H9 (cell line): ENCODE data around the gene AP3S2. TPM values are rescaled to one million over a fixed set of nuclear protein-coding genes. Genes with fewer than 3 reads are reported as not detected.

ENCODE experiments used
- DNase-seq: peaks from one replicate; pipeline ENCODE4 v3.0.0-alpha.2; 2017
- H2AFZ ChIP-seq: one replicate; pipeline ENCODE4 v1.6.1; 2013; ENCODE audit warnings: mild to moderate bottlenecking, low read length, control low read depth, moderate library complexity
- H2AK5ac ChIP-seq: 2 replicates; pipeline ENCODE4 v1.6.1; 2013; ENCODE audit warnings: low read length, control low read depth, mixed read lengths; ENCODE audit not compliant: insufficient read length
- H2BK120ac ChIP-seq: one replicate; pipeline ENCODE4 v1.6.1; 2013; ENCODE audit warnings: low read depth, mild to moderate bottlenecking, low read length, control low read depth, inconsistent platforms; ENCODE audit not compliant: poor library complexity, severe bottlenecking
- H2BK12ac ChIP-seq: 2 replicates; pipeline ENCODE4 v1.6.1; 2013; ENCODE audit warnings: low read length, control low read depth, mixed read lengths, low read depth; ENCODE audit not compliant: insufficient read length
- H2BK15ac ChIP-seq: 2 replicates; pipeline ENCODE4 v1.6.1; 2013; ENCODE audit warnings: low read depth, low read length, control low read depth
- H2BK20ac ChIP-seq: one replicate; pipeline ENCODE4 v1.6.1; 2013; ENCODE audit warnings: low read depth, mild to moderate bottlenecking, low read length, control low read depth, inconsistent platforms; ENCODE audit not compliant: poor library complexity, severe bottlenecking
- H2BK5ac ChIP-seq: 2 replicates; pipeline ENCODE4 v1.6.1; 2013; ENCODE audit warnings: low read length, control low read depth, mixed read lengths; ENCODE audit not compliant: insufficient read length
- H3K14ac ChIP-seq: 2 replicates; pipeline ENCODE4 v1.6.1; 2013; ENCODE audit warnings: low read length, control low read depth; ENCODE audit not compliant: insufficient read depth
- H3K18ac ChIP-seq: 2 replicates; pipeline ENCODE4 v1.6.1; 2013; ENCODE audit warnings: low read depth, mild to moderate bottlenecking, mixed read lengths, low read length, control low read depth; ENCODE audit not compliant: insufficient read length
- H3K23ac ChIP-seq: 2 replicates; pipeline ENCODE4 v1.6.1; 2013; ENCODE audit warnings: low read length, control low read depth, mixed read lengths, low read depth; ENCODE audit not compliant: insufficient read length
- H3K23me2 ChIP-seq: 2 replicates; pipeline ENCODE4 v1.6.1; 2013; ENCODE audit warnings: low read depth, mild to moderate bottlenecking, mixed read lengths, low read length, control low read depth; ENCODE audit not compliant: insufficient read length, poor library complexity, severe bottlenecking
- H3K27ac ChIP-seq: 2 replicates; pipeline ENCODE4 v1.5.1; 2013; ENCODE audit warnings: low read length, control low read depth, mixed read lengths, low read depth; ENCODE audit not compliant: insufficient read length
- H3K27me3 ChIP-seq: 2 replicates; pipeline ENCODE4 v1.6.1; 2013; ENCODE audit warnings: low read length, control low read depth, inconsistent platforms; ENCODE audit not compliant: insufficient read depth
- H3K4ac ChIP-seq: 2 replicates; pipeline ENCODE4 v1.6.1; 2013; ENCODE audit warnings: low read depth, mild to moderate bottlenecking, control low read depth, inconsistent platforms, low read length, moderate library complexity
- H3K4me1 ChIP-seq: 2 replicates; pipeline ENCODE4 v1.6.1; 2013; ENCODE audit warnings: low read length, control low read depth, inconsistent platforms; ENCODE audit not compliant: insufficient read depth
- H3K4me2 ChIP-seq: 2 replicates; pipeline ENCODE4 v1.6.1; 2013; ENCODE audit warnings: low read length, control low read depth, mixed read lengths; ENCODE audit not compliant: insufficient read length, insufficient read depth
- H3K56ac ChIP-seq: 2 replicates; pipeline ENCODE4 v1.6.1; 2013; ENCODE audit warnings: low read depth, mild to moderate bottlenecking, mixed read lengths, low read length, control low read depth; ENCODE audit not compliant: insufficient read length
- H3K79me1 ChIP-seq: 2 replicates; pipeline ENCODE4 v1.6.1; 2013; ENCODE audit warnings: low read depth, mild to moderate bottlenecking, moderate library complexity, low read length, control low read depth, inconsistent platforms; ENCODE audit not compliant: insufficient read depth, poor library complexity, severe bottlenecking
- H3K79me2 ChIP-seq: 2 replicates; pipeline ENCODE4 v1.6.1; 2013; ENCODE audit warnings: low read length, control low read depth, inconsistent platforms; ENCODE audit not compliant: insufficient read depth
- H3K9ac ChIP-seq: 2 replicates; pipeline ENCODE4 v1.6.1; 2013; ENCODE audit warnings: low read length, control low read depth, mixed read lengths; ENCODE audit not compliant: insufficient read length; ENCODE audit errors: extremely low read depth
- H3K9me3 ChIP-seq: one replicate; pipeline ENCODE4 v1.6.1; 2013; ENCODE audit warnings: low read depth, low read length, inconsistent platforms; ENCODE audit not compliant: control insufficient read depth
- H3T11ph ChIP-seq: one replicate; pipeline ENCODE4 v1.6.1; 2013; ENCODE audit warnings: mild to moderate bottlenecking, low read length, control low read depth, inconsistent platforms
- H4K20me1 ChIP-seq: one replicate; pipeline ENCODE4 v1.6.1; 2013; ENCODE audit not compliant: control insufficient read depth, insufficient read length, insufficient read depth
- H4K5ac ChIP-seq: 2 replicates; pipeline ENCODE4 v1.6.1; 2013; ENCODE audit warnings: low read depth, mild to moderate bottlenecking, mixed read lengths, low read length, control low read depth; ENCODE audit not compliant: insufficient read length
- H4K8ac ChIP-seq: replicated peaks from 2 replicates; pipeline ENCODE4 v1.6.1; 2013; ENCODE audit warnings: low read length, control low read depth, mixed read lengths, low read depth; ENCODE audit not compliant: insufficient read length
- H4K91ac ChIP-seq: 2 replicates; pipeline ENCODE4 v1.6.1; 2013; ENCODE audit warnings: low read depth, mild to moderate bottlenecking, moderate library complexity, mixed read lengths, low read length, control low read depth; ENCODE audit not compliant: insufficient read length
- H3K27ac Mint-ChIP-seq, 3 experiments: 2 replicates in 2 of 3; 3 replicates in 1 of 3; pipeline ENCODE4 v1.8.0; 2020 to 2021; ENCODE audit warnings: mixed read lengths in 3 of 3, mild to moderate bottlenecking in 1 of 3, moderate library complexity in 1 of 3
- H3K27me3 Mint-ChIP-seq: 2 replicates; pipeline ENCODE4 v1.8.0; 2021; ENCODE audit warnings: low read depth, mild to moderate bottlenecking, moderate library complexity, mixed read lengths
- H3K36me3 Mint-ChIP-seq, 3 experiments: 2 replicates in 2 of 3; 3 replicates in 1 of 3; pipeline ENCODE4 v1.8.0; 2020 to 2021; ENCODE audit warnings: low read depth in 3 of 3, mixed read lengths in 3 of 3; ENCODE audit not compliant: insufficient read depth in 1 of 3
- H3K4me1 Mint-ChIP-seq, 2 experiments: 2 replicates each; pipeline ENCODE4 v1.8.0; 2020; ENCODE audit warnings: mixed read lengths in 2 of 2
- H3K4me3 Mint-ChIP-seq, 2 experiments: 2 replicates in 1 of 2; 3 replicates in 1 of 2; pipeline ENCODE4 v1.8.0; 2020 to 2021; ENCODE audit warnings: mild to moderate bottlenecking in 2 of 2, mixed read lengths in 2 of 2, moderate library complexity in 1 of 2
- H3K9me3 Mint-ChIP-seq, 2 experiments: 2 replicates in 1 of 2; 3 replicates in 1 of 2; pipeline ENCODE4 v1.8.0; 2020; ENCODE audit warnings: mild to moderate bottlenecking in 2 of 2, mixed read lengths in 2 of 2, moderate library complexity in 1 of 2
- CTCF ChIP-seq: fragments of 200-600 bp; sonication (generic); conservative IDR thresholded peaks from 3 replicates; pipeline ENCODE4 v1.8.0; 2021; ENCODE audit warnings: antibody characterized with exemption, mild to moderate bottlenecking
- WGBS: extraction: QIAGEN DNeasy Blood & Tissue Kit; methylation state at CpG from one replicate; pipeline ENCODE4 v1.1.7; 2013; ENCODE audit warnings: missing lambda C conversion rate, low lambda C conversion rate, mixed read lengths; ENCODE audit not compliant: insufficient read length; ENCODE audit errors: extremely low coverage; 5-methylcytosine and 5-hydroxymethylcytosine counted together
- total RNA-seq: library from RNA; stranded (reverse); gene quantifications from 2 replicates; pipeline ENCODE4 v1.2.1, GENCODE V29; 2021

Gene AP3S2
- total RNA-seq, 1 experiment from 2014 or later, result 33.9 TPM

GRCh38 chr15:89883518-89883917, 10.3 kb downstream of the AP3S2 start:
- Histone ChIP-seq H4K8ac (no peak overlapping the region), H2AK5ac (no peak overlapping the region), H3K23me2 (no peaks in the 10 kb centered on the region), H3K79me2 (no peaks in the 10 kb centered on the region), H2BK12ac (no peak overlapping the region), H3K14ac (no peak overlapping the region), H3K56ac (no peak overlapping the region), H2BK20ac (no peak overlapping the region), H3K27ac (no peak overlapping the region), H3K27me3 (no peaks in the 10 kb centered on the region), H4K5ac (no peak overlapping the region), H4K20me1 (no peaks in the 10 kb centered on the region), H2AFZ (no peak overlapping the region), H3T11ph (no peak overlapping the region), H2BK5ac (no peak overlapping the region), H2BK120ac (no peak overlapping the region), H3K4ac (no peak overlapping the region), H3K4me1 (no peaks in the 10 kb centered on the region), H3K4me2 (no peak overlapping the region), H3K79me1 (no peaks in the 10 kb centered on the region), H3K18ac (no peak overlapping the region), H3K9me3 (no peaks in the 10 kb centered on the region), H4K91ac (no peak overlapping the region), H3K23ac (no peak overlapping the region), H3K9ac (no peak overlapping the region), H2BK15ac (no peak overlapping the region)
- Mint-ChIP-seq H3K9me3 (no peaks in the 10 kb centered on the region), H3K4me3 (no peak overlapping the region), H3K27ac (no peak overlapping the region), H3K4me1 (peaks cover 0 to 5% of the 10 kb centered on the region in 2 experiments; a peak in 2 of 4 replicates), H3K27me3 (no peaks in the 10 kb centered on the region), H3K36me3 (peaks cover 6 to 46% (median 35%) of the 10 kb centered on the region in 3 experiments; a peak in 6 of 7 replicates)
- TF ChIP-seq CTCF, result no peak
- DNase-seq, result no peak
- WGBS, result no CpG with 5 or more reads among the region's 1 CpG
